ENCODE measurements around the gene KISS1R.

Gene KISS1R

DNA sequence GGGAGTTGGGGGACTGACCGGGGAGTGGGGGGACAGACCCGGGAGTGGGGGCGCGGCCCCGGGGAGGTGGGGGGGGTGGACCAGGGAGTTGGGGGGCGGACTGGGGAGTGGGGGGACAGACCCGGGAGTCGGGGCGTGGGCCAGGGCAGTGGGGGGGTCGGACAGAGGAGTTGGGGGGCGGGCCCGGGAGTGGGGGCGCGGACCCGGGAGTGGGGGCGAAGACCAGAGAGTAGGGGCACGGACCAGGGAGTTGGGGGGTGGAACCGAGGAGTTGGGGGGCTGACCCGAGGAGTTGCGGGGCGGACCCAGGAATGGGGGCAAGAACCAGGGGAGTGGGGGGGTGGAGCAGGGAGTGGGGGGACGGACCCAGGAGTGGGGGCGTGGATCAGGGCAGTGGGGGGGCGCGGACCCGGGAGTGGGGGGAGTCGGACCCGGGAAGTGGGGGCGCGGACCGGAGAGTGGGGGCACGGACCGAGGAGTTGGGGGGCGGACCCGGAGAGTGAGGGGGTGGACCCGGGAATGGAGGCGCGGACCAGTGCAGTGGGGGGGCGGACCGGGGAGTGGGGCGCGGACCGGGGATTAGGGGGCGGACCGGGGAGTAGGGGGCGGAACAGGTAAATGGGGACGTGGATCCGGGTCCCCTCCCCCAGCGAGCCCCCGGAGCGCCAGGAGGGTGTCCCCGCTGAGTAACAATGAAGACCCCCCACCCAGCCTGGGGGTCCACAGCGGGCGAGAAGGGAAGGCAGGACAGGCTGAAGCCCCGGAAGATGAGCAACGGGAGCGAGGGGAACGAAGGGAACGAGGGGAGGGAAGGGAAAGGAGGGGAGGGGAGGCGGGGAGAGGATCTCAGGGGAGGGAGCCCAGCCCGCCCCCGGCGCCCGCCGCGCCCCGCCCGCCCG, 4.7 kb upstream of the KISS1R start:
- Histone ChIP-seq H3K9ac (peak overlapping the region; percentile 86), H3K9me3 (no peaks in the 10 kb centered on the region), H3K4me2 (peak overlapping the region; percentile 59), H4K20me1 (peaks cover 47% of the 10 kb centered on the region), H3K4me1 (peaks cover 42% of the 10 kb centered on the region), H3K36me3 (0 out of 2 replicates have a peak, but pooled peaks cover 5% of the 10 kb centered on the region), H3K27me3 (peaks cover 31% of the 10 kb centered on the region), H3K4me3 (peak overlapping the region; percentile 90), H3K27ac (peak overlapping the region; percentile 84)
- no peak for TF ChIP-seq Cebpa-rat (IDR thresholded peaks at IDR 0.05)

DNA sequence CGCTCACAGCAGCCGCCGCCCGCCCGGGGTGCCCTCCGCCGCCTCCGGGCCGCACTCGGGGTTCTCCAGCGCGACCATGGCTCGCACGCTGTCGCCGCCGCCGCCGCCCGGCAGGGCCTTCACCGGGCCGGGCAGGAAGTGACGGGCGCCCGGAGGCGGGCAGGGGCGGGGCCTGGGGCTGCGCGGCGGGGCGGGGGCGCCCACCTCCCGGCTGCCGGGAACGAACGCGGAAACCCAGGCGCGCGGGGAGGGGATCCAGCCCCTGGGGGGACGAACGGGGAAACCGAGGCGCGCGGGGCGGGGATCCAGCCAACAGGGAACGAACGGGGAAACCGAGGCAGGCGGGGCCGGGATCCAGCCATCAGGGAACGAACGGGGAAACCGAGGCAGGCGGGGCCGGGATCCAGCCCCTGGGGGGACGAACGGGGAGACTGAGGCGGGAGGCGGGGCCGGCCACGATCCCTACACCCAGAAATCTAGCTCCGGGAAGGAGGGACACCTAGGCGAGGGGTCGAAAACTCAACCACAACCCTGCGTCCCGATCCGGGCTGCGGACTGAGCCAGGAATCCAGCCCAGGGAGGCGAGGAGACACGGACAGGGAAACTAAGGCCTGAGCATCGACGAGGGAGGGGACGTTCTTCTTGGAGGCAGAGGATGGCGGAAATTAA, 3.9 kb upstream of the KISS1R start, which contains the start of gene R3HDM4:
Gene R3HDM4 (minus strand): TSS at position 140 of the 669 bp plus-strand sequence. CDS start 62 bp downstream, at position 78.
- Histone ChIP-seq H3K36me3 (0 out of 2 replicates have a peak, but pooled peaks cover 5% of the 10 kb centered on the region), H3K9ac (peak within 1 kb of the TSS; percentile 86), H4K20me1 (peaks cover 44% of the 10 kb centered on the region), H3K27me3 (peaks cover 39% of the 10 kb centered on the region), H3K4me1 (peaks cover 42% of the 10 kb centered on the region), H3K27ac (peak within 1 kb of the TSS; percentile 84), H3K4me2 (peak within 1 kb of the TSS; percentile 91), H3K4me3 (peak within 1 kb of the TSS; percentile 90), H3K9me3 (no peaks in the 10 kb centered on the region)
- no peak for TF ChIP-seq Cebpa-rat (IDR thresholded peaks at IDR 0.05)

DNA sequence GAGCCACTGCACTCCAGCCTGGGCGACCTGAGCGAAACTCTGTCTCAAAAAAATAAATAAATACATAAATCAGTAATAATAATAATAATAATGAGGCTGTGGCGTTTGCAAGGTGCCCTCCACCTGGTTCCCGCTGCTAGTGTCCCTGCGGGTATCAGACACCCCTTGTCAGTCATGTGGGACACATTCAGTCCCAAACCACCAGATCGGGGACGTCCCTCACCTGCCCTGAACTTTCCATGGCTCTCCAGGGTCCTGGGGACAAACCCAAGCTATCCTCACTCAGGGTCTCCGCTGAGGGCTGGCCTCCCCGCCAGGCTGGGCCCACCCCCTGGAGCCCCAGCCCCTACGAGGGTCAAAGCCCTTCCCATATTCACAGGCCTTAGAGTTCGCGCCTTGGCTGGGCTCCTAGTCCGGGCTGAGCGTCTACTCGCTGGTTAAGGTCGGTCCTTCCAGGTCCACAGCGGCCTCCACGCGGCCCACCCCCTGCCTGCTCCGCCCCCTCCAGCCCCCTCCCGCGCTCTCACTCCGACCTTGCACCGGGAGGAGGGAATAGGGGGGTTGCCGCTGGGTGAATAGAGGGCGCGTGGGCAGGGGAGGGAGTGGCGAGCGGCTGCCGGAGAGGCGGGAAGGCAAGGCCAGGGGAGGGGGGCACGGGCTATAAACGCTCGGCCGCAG, 349 bp upstream of the KISS1R start:
- H3K9ac ChIP-seq: no peak overlapping the region
- peaks cover 41% of the 10 kb centered on the region for H3K4me1 ChIP-seq
- H3K36me3 ChIP-seq: no peaks in the 10 kb centered on the region
- peak overlapping the region; percentile 78 for H3K4me2 ChIP-seq
- no peaks in the 10 kb centered on the region for H3K9me3 ChIP-seq
- H3K27me3 ChIP-seq: peaks cover 72% of the 10 kb centered on the region
- H3K4me3 ChIP-seq: peak overlapping the region; percentile 60
- H4K20me1 ChIP-seq: peaks cover 34% of the 10 kb centered on the region
- no peak overlapping the region for H3K27ac ChIP-seq
- no peak for TF ChIP-seq Cebpa-rat (IDR thresholded peaks at IDR 0.05)

DNA sequence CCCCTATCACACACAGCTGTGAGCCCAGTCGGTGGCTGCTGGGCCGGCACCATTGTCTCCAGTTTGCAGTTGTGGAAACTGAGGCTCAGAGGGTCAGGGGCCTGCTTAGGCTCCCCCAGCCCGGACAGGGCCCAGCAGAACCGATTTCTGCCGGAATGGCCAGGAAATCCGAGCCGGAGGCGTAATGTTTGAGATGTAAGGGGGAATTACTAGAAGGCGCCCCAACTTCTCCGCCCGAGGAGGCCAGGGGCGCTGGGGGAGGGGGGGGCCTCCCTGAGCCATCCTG, 962 bp downstream of the KISS1R start:
- Histone ChIP-seq H3K9ac (no peak overlapping the region), H3K4me3 (peak overlapping the region; percentile 60), H3K4me2 (peak overlapping the region; percentile 78), H3K36me3 (no peaks in the 10 kb centered on the region), H3K27me3 (peaks cover 77% of the 10 kb centered on the region), H3K4me1 (peaks cover 41% of the 10 kb centered on the region), H4K20me1 (peaks cover 34% of the 10 kb centered on the region), H3K27ac (no peak overlapping the region), H3K9me3 (no peaks in the 10 kb centered on the region)
- TF ChIP-seq Cebpa-rat (IDR thresholded peaks at IDR 0.05): no peak

DNA sequence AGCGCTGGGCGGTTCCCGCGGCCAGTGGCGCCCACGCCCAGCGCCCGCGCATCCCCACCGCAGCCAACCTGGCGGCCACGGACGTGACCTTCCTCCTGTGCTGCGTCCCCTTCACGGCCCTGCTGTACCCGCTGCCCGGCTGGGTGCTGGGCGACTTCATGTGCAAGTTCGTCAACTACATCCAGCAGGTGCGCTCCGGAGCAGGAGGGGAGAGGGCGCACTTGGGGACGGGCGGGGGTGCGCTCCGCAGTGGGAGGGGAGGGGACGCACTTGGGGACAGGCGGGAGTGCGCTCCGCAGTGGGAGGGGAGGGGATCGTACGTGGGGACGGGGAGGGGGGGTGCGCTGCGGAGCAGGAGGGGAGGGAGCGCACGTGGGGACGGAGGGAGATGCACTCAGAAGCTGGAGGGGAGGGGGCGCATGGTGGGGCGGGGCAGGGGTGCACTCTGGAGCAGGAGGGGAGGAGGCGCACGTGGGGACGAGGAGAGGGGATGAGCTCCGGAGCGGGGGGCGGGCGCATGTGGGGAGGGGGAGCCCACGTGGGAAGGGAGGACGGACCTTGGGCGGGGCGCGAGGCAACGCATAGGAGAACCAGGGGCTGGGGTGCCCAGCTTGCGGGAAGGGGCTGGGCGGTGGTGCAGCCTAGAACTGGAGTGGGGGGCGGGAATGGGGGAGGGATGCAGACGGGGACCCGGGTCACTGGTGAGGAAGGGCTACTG, 1.5 kb downstream of the KISS1R start:
- Histone ChIP-seq H3K36me3 (no peaks in the 10 kb centered on the region), H3K4me3 (peak overlapping the region; percentile 60; the same call in 1 of the 2 replicates), H3K4me2 (peak overlapping the region; percentile 78), H3K9ac (no peak overlapping the region), H4K20me1 (peaks cover 34% of the 10 kb centered on the region), H3K4me1 (peaks cover 41% of the 10 kb centered on the region), H3K9me3 (no peaks in the 10 kb centered on the region), H3K27ac (no peak overlapping the region), H3K27me3 (peaks cover 77% of the 10 kb centered on the region)
- TF ChIP-seq Cebpa-rat (IDR thresholded peaks at IDR 0.05): no peak

DNA sequence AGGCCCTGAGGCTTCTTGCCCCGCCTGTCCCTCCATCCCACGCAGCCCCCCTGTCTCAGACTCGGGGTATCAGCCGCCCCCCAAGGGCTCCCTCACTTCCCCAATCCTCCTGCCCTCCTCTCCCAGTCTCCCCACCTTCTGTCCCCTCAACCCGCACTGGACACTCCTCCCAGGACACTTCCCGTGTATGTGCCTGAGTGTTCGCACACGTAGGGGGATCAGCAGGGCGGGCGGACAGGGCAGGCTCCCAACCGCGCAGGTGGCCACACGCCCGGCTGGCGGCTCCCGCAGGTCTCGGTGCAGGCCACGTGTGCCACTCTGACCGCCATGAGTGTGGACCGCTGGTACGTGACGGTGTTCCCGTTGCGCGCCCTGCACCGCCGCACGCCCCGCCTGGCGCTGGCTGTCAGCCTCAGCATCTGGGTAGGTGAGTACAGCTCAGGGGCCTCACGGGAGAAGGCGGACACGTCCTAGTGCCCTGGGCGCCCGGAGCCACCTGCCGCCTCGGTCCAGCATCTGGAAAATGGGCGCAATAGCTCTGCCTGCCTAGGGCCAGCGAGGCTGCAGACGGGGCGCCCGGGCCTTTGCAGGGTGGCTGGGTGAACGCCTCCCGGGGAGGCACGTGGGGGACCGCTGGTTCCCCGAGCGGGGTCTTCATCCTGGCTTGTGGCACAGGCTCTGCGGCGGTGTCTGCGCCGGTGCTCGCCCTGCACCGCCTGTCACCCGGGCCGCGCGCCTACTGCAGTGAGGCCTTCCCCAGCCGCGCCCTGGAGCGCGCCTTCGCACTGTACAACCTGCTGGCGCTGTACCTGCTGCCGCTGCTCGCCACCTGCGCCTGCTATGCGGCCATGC, 2.3 kb downstream of the KISS1R start:
- Histone ChIP-seq H3K9ac (no peak overlapping the region), H3K4me2 (peak overlapping the region; percentile 75), H3K4me1 (peaks cover 45% of the 10 kb centered on the region), H3K4me3 (peak overlapping the region; percentile 54), H4K20me1 (peaks cover 34% of the 10 kb centered on the region), H3K9me3 (no peaks in the 10 kb centered on the region), H3K27me3 (peaks cover 73% of the 10 kb centered on the region), H3K36me3 (no peaks in the 10 kb centered on the region), H3K27ac (no peak overlapping the region)
- no peak for TF ChIP-seq Cebpa-rat (IDR thresholded peaks at IDR 0.05)

DNA sequence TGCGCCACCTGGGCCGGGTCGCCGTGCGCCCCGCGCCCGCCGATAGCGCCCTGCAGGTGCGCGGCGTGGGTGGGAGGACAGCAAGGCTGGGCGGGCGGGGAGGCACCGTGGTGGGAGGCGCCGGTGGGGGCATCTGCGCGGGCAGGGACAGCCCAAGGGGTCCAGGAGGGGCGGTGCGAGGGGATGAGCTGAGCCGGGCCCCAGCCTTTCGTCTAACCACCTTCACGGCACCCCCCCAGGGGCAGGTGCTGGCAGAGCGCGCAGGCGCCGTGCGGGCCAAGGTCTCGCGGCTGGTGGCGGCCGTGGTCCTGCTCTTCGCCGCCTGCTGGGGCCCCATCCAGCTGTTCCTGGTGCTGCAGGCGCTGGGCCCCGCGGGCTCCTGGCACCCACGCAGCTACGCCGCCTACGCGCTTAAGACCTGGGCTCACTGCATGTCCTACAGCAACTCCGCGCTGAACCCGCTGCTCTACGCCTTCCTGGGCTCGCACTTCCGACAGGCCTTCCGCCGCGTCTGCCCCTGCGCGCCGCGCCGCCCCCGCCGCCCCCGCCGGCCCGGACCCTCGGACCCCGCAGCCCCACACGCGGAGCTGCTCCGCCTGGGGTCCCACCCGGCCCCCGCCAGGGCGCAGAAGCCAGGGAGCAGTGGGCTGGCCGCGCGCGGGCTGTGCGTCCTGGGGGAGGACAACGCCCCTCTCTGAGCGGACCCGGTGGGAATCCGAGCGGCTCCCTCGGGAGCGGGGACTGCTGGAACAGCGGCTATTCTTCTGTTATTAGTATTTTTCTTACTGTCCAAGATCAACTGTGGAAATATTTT, 3.1 kb downstream of the KISS1R start:
- no peak overlapping the region for H3K27ac ChIP-seq
- peaks cover 34% of the 10 kb centered on the region for H4K20me1 ChIP-seq
- TF ChIP-seq Cebpa-rat (IDR thresholded peaks at IDR 0.05): no peak
- H3K36me3 ChIP-seq: no peaks in the 10 kb centered on the region
- H3K27me3 ChIP-seq: peaks cover 66% of the 10 kb centered on the region
- H3K4me2 ChIP-seq: peak overlapping the region; percentile 75
- H3K4me1 ChIP-seq: peaks cover 51% of the 10 kb centered on the region
- peak overlapping the region; percentile 54 for H3K4me3 ChIP-seq
- H3K9ac ChIP-seq: no peak overlapping the region
- H3K9me3 ChIP-seq: no peaks in the 10 kb centered on the region

DNA sequence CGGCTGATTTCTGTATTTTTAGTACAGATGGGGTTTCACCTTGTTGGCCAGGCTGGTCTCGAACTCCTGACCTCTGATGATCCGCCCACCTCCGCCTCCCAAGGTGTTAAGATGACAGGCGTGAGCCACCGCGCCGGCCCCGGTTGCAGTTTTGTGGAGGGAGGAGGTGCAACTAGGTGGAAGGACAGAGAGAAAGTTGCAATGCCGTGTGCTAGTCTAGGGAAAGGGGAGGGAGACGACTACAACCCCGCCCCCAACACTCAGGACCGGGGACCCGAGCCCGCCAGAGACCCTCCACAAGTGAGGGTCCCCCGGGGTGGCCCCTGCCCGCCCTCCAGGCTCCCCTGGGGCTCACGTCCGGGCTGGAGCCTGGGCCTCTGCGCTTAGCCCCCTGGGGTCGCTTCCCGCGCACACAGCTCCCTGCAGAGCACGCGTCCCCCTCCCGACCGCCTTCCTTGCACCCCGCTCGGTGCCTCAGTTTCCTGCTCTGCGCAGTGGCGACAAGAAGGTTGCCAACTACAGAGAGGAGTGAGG, 7.5 kb downstream of the KISS1R start:
- no peaks in the 10 kb centered on the region for H3K9me3 ChIP-seq
- peak overlapping the region; percentile 91 for H3K9ac ChIP-seq
- H3K4me2 ChIP-seq: peak overlapping the region; percentile 91
- peaks cover 11% of the 10 kb centered on the region for H3K36me3 ChIP-seq
- peaks cover 25% of the 10 kb centered on the region for H3K27me3 ChIP-seq
- H3K27ac ChIP-seq: peak overlapping the region; percentile 91
- peaks cover 34% of the 10 kb centered on the region for H4K20me1 ChIP-seq
- peak overlapping the region; percentile 90 for H3K4me3 ChIP-seq
- TF ChIP-seq Cebpa-rat (IDR thresholded peaks at IDR 0.05): no peak
- H3K4me1 ChIP-seq: peaks cover 45% of the 10 kb centered on the region

All from BLaER1 (cell line).